Stimulated activated CD8-positive, alpha-beta memory T cell treated with anti-CD3 and anti-CD28 coated beads, Interleukin-12 subunit alpha, Interleukin-12 subunit beta, amount 100 ng/mL, for 4 hours (primary cell): Measurements from ENCODE around the gene SLX1A.
"Not testable (repeated sequence)": the region's sequence is repeated elsewhere in the genome, so short reads cannot be mapped to it uniquely, and the experiment has no call there.

Source experiments
- DNase-seq: peaks from one replicate; pipeline ENCODE4 v3.0.0-alpha.2; 2020; ENCODE audit warnings: low read depth

The SLX1A gene

GRCh38 chr16:30193615-30194014, at the start of gene SLX1A, which contains the start of gene BOLA2B:
SLX1A (plus strand) TSS chr16:30193875; CDS start chr16:30194085, 210 bp downstream.
BOLA2B (minus strand) TSS chr16:30193666; CDS start chr16:30193595, 71 bp downstream.
- not testable (repeated sequence) for DNase-seq

- no peak for DNase-seq
Measured at GRCh38 chr16:30144017-30144416, 49.7 kb upstream of the SLX1A start.

- no peak for DNase-seq
Measured at GRCh38 chr16:30144917-30145316, 48.8 kb upstream of the SLX1A start.

DNA sequence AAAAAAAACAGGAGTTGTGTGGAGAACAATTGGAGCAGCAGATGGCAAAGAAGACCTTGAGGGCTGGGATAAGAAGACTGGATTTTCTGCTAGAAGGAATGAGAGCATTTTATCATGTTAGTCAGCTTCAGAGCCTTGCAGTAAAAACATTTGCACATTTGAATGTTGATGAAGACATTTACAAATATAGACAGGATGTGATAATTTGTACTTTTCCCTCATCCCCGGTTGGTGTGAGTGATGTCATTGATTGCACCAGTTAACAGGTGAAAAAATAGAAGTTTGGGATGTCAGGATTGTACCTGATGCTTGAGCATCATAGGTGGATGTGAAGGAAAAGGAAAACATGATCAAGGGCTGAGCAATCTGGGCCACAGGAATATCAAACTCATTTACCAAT, 48.0 kb upstream of the SLX1A start:
- DNase-seq: no peak

DNA sequence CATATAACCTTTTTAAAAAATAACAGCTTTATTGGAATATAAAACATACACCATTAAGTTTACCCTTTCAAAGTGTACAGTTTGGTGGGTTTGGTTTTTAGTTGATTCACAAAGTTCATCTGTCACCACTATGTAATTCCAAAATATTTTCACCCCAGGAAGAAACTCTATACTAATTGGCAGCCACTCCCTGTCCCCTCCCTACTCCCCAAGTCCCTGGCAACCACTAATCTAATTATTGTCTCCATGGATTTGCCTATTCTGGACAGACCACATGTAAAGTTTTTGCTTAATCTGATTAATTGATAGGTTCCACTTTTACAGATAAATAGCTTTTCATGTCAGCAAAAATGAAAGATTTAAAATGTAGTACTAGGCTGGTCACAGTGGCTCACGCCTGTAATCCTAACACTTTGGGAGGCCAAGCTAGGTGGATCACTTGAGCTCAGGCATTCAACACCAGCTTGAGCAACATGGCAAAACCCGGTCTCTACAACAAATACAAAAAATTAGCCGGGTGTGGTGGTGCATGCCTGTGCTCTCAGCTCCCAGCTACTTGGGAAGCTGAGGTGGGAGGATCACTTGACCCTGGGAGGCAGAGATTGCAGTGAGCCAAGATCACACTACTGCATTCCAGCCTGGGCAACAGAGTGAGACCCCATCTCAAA, 45.7 kb upstream of the SLX1A start:
- DNase-seq: no peak

GRCh38 chr16:30149250-30149930, 44.3 kb upstream of the SLX1A start:
- DNase-seq: no peak

GRCh38 chr16:30151091-30151490, 42.6 kb upstream of the SLX1A start:
- no peak for DNase-seq

DNA sequence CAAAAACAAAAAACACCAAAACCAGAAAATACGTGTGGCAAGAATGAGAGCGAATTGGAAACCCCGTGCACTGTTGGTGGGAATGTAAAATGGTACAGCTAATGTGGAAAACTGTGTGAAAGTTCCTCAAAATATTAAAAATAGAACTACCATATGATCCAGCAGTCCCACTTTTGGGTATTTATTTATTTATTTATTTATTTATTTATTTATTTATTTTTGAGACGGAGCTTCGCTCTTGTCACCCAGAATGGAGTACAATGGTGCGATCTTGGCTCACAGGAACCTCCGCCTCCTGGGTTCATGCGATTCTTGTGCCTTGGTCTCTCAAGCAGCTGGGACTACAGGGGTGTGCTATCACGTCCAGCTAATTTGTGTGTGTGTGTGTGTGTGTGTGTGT, 41.2 kb upstream of the SLX1A start:
- DNase-seq: no peak

GRCh38 chr16:30155188-30155587, 38.5 kb upstream of the SLX1A start:
- no peak for DNase-seq

- DNase-seq: no peak
Measured at GRCh38 chr16:30157214-30157613, 36.5 kb upstream of the SLX1A start.

DNA sequence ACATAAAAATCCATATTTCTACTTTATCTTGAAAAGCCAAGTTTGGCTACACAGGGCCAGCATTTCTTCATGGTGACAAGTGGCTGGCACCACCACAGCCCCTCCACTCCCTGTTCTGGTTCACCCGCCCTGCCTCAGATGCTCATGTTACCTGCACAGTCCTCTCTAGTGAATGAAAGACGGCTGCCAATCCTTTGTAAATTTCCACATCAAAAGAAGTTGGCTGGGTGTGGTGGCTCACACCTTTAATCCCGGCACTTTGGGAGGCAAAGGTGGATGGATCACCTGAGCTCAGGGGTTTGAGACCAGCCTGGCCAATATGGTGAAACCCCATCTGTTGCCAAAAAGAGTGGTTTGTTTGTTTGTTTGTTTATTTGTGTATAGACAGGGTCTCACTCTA, 30.1 kb upstream of the SLX1A start:
- no peak for DNase-seq

DNA sequence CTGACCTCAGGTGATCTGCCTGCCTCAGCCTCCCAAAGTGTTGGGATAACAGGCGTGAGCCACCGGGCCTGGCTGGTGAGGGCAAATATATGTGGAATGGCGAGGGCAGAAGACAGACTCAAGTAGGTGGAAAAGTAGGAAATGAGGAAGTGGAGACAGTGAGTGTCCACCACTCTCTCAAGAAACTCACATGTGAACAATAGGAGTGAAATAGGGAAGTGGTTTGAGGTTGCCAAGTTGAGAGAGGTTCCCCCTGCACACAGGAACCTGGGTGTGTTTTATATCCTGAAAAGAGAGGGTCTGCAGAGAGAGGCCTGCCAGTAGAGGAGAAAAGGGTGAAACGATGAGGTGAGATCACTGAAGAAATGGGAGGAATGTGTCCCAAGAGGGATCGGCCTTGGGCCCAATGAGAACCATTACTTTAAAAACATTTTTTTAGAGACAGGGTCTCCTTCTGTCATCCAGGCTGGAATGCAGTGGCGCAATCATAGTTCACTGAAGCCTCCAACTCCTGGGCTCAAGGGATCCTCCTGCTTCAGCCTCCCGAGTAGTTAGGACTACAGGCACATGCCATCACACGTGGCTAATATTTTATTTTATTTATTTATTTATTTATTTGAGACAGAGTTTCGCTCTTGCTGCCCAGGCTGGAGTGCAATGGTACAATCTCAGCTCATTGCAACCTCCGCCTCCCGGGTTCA, 27.3 kb upstream of the SLX1A start:
- DNase-seq: no peak

- DNase-seq: not testable (repeated sequence)
Measured at GRCh38 chr16:30168746-30169145, 24.9 kb upstream of the SLX1A start.

DNA sequence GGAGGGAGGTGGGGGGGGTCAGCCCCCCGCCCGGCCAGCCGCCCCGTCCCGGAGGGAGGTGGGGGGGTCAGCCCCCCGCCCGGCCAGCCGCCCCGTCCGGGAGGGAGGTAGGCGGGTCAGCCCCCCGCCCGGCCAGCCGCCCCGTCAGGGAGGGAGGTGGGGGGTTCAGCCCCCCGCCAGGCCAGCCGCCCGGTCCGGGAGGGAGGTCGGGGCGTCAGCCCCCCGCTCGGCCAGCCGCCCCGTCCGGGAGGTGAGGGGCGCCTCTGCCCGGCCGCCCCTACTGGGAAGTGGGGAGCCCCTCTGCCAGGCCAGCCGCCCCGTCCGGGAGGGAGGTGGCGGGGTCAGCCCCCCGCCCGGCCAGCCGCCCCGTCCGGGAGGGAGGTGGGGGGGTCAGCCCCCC, 24.3 kb upstream of the SLX1A start:
- not testable (repeated sequence) for DNase-seq

- DNase-seq: not testable (repeated sequence)
Measured at GRCh38 chr16:30170145-30170544, 23.5 kb upstream of the SLX1A start.

DNA sequence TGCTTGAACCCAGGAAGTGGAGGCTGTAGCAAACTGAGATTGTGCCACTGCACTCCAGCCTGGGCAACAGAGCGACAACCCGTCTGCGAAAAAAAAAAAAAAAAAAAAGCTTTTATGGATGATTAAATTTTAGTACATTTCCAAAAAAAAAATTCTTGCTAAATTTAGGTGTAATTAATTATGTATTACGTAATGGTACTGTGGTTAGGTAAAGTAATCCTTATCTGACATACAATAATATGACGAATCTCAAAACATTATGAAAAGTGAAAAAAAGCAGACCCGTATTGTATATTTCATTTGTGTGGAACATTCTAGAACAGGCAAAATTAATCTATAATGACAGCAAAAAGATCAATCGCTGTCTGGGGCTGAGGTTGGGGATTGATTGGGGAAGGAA, 20.6 kb upstream of the SLX1A start:
- DNase-seq: no peak

DNA sequence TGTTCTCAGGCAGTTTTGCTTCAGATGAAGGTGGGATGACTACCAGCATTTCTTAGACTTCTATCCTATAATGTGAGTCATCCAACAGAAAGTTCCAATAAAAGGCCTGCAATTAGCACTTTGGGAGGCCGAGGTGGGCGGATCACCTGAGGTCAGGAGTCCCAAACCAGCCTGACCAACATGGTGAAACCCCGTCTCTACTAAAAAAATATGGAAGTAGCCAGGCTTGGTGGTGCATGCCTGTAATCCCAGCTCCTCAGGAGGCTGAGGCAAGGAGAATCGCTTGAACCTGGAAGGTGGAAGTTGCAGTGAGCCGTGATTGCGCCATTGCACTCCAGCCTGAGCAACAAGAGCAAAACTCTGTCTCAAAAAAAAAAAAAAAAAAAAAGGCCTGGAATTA, 16.8 kb upstream of the SLX1A start:
- DNase-seq: not testable (repeated sequence)

GRCh38 chr16:30179195-30179594, 14.5 kb upstream of the SLX1A start:
- DNase-seq: no peak

- no peak for DNase-seq
Measured at GRCh38 chr16:30179931-30180330, 13.7 kb upstream of the SLX1A start.

- DNase-seq: no peak
Measured at GRCh38 chr16:30180741-30181140, 12.9 kb upstream of the SLX1A start.

- DNase-seq: peak; percentile 75
Measured at GRCh38 chr16:30183233-30184095, 10.2 kb upstream of the SLX1A start, which contains the start of gene CORO1A. CORO1A (plus strand) TSS chr16:30183602; CDS start chr16:30185210, 1,608 bp downstream.
